HG02840 (cell line): ENCODE results near the gene CIAO3.
"Not testable (repeated sequence)": the region's sequence is repeated elsewhere in the genome, so short reads cannot be mapped to it uniquely, and the experiment has no call there.

Experiments
- ATAC-seq: cut with Tn5 transposase; IDR thresholded peaks from one replicate; pipeline ENCODE4 v1.9.1; 2021; ENCODE audit warnings: mild to moderate bottlenecking, moderate library complexity, moderate number of reproducible peaks; ENCODE audit not compliant: unreplicated experiment, low FRiP score

CIAO3 gene

DNA sequence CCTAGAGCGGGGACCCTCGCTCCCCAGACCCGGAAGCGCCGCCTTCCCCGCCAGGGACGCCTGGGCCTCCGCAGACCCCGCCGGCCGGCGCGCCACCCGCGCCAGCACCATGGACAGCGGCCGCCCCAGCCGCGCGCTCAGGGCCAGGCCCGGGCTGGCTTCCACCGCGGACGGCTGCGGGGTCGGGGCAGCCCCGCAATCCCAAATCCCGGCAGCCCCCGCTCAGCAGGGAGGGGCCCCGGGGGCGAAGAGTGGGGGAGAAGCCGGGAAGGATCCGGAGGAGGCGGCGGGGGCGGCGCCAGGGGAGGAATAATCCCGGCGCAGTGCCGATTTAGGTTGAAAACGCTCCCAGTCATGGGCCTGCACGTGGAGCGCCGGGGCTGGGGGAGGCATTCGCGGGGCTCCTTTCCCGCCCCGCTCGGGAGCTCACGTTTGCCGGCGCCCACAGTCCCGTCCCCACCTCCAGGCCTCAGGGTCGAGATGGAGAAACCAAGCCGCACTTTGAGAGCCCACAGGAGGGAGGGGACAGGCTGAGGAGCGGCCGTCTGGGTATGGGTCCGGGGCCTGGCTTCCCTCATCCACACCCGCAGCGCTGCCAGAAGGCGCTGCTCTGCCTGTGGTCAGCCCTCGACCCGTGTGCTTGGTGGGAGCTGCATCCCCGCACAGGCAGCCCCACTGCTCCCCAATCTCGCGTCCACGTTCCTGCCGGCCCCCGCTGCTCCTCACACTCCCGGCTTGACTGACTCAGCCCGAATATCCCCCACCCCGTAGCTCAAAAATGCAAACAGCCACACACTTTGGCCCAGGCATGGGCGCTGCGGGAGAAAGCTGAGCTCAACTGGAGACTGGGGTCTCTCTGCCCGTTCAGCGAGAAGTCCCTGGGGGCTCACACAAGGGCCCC is 39.9 kb downstream of the CIAO3 start:
- no peak for ATAC-seq

DNA sequence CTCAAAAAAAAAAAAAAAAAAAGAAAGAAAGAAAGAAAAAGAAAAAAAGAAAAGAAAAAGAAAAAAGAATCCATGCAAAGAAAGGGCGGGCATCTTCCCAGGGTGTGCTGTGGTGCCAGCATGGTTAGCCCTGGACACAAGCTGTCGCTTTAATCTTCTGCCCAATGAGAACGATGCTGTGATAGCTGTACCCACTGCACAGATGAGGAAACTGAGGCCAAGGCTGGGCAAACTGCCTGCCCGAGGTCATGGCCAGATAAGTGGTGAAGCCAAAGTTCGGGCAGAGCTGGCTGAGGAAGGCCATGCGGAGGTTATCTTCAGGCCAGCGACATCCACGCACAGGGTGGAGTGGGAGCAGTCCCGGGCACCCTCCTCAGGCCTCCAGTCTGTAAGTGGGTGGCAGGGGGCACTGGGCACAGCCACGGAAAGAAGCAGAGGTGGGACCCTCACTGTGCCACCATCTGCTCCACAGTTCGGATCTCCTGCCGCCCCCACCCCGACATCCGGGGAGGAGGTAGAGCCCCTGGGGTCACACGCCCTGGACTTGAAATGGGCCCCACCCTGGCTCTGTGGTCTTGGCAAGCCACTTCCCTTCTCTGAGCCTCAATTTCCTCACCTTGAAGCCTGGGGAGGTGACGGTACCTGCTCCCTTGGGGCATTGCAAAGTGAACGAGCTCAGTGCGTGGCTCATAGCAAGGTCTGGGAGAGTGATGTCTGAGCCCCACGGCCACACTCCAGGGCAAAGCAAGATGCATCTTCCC is 41.7 kb downstream of the CIAO3 start:
- ATAC-seq = no peak

DNA sequence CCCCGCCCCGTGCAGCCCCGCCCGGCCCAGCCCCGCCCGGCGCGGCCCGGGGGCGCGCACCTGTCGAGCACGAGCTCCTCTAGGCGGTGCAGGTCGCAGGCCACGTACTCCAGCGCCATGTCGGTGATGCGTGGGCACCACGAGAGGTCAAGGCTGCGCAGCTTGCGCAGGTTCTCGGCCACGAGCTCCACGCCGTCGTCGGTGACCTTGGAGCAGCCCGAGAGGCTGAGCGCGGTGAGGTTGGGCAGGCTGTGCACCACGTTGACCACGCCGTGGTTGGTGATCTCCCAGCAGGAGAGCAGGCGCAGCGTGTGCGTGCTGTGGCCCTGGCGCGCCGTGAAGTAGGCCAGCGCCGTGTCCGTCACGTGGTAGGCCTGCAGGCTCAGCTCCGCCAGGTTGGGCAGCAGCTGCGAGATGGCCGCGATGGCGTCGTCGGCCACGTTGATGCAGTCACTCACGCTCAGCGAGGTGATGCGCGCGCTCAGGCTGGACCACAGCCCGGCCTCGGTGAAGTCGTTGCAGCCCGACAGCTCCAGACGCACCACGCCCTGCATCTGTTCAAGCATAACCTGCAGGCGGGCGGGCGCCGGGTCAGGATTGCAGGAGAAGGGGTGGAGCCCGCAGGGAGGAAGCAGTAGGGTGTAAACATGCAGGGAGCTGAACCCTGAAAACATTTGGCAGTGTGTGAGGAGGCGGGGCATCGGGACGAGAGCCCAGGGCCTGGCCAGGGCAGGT is 45.3 kb downstream of the CIAO3 start:
- no peak for ATAC-seq

DNA sequence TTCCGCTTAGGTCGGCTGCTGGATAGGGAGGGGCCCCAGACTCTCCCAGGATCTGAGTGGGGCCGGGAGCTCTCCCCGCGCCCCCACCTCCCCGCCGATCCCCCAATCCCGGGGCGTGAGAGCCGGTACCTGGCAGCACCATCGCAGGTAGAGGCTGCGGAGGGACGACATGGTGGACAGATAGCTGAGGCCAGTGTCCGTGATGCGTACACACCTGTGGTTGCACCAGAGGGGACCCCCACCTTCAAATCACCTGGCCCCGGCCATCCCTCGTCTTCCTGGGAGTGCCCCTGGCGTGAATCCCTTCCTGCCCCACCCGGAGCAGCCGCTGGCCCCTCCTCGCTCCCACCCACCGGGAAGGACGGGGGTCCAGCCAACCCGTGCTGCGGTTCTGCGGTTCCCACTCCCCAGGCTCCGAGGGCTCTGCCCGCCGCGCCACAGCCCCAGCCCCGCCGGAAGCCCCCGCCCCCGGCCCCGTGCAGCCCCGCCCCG is 45.9 kb downstream of the CIAO3 start:
- no peak for ATAC-seq

DNA sequence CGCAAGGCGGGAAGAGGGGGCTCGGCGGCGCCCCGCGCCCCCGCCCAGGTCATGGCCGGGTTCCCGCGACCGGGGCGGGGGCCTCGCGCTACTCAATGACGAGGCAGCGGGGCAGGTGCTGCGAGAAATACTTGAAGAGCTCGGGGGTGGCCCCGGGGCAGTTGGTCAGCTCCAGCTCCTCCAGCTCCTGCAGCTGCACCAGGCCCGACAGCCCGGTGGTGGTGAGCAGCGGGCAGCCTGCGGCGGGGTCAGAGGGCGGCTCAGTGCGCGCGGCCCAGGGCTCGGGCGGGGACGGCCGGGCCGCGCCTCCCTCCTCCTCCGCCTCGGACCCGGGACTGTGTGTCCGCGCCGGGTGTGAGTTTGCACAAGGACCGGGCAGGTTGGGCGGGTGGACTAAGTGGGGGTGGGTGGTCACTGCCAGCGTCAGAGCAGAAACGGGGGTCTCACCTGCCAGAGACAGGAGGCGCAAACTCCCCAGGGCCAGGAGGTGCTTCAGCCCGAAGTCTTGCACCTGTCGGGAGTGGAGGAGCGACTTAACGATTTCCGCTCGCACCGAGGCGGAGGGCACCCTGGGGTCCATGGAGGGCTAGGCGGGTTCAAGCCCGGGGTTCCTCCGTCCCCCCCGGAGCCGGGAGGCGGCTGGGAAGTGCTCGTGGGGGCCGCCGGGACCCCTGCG is 46.5 kb downstream of the CIAO3 start:
- ATAC-seq = no peak

DNA sequence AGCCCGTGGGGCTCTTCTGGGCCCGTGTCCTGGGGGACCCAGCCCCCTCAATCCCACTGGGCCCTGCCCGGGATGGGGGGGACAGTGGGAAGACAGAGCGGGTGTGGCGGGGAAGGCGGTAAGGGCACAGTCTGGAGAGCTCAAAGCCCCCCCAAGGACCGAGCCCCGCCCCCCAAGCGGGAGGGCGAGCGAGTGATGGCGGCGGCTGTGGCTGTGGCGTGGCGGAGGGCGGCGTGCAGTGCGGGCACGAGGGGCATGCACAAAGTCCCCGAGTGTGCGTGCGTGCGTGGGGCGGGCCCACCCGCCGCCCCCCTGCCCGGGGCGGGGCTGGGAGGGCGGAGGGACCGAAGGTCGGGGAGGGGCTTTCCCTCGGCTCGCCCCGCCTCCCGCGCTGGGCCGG is 47.0 kb downstream of the CIAO3 start:
- no peak for ATAC-seq

DNA sequence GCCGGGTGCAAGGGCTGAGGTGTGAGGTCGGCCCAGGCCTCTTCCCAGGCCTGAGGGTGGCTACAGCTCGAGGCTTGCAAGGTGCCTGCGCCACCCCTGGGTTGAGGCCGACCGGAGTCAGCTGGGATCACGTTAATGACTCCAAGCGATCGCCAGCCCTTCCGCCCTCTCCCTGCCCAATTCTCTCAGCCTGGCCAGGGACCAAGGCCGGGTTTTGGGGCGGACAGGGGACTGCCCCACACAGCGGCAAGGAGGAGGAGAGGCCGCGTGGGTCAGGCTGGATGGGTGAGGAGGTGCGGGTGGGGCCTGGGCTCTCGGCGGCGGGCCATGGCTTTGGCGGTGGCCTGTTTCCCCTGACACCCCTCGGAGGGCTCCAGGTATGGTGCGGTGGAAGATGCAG is 47.4 kb downstream of the CIAO3 start:
- ATAC-seq = no peak

DNA sequence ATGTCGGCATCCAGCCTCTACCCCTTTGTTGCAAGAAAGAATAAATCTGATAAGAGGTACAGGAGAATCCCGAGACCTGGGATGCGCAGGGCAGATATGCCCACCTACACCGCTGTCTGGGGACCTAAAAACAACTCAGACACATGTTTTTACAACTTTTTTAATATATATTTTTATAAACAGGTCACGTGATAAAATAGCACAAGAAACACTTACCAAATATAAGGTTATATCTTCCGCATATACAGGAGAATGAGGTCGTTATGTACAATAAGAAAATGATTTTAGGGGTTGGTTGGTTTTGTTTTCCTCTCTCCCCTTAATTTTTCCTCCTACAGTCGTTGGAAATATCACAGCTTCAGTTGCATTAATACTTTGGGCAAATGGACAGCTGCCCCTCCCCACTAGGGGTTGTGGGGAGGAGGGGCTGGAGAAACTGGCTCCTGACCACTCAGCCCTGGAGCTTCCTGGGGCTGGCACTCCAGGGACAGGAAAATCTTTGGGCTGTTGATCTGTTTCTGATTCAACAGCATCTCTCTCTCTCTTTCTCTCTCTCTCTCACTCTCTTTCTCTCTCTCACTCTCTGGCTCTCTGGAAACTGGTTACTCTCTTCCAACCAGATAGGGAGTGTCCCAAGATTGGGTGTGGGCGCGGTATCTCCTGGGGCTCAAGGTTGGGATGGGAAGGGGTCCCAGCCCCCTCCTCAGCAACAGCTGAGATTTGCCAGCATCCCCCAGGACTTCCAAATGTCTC is 48.3 kb downstream of the CIAO3 start:
- no peak for ATAC-seq

DNA sequence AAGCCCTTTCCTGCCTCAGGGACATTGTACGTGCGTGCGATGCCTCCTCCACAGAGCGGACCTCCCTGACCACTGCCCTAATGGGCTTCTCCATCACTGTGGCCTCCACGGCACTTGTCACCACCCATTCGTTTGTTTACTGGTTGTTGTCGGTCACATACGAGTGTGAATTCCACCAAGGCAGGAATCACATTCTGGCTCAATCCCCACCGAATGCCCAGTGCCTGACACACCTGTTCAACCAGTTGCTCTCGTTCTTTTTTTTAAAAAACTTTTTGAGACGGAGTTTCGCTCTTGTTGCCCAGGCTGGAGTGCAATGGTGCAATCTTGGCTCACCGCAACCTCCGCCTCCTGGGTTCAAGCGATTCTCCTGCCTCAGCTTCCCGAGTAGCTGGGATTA is 49.6 kb downstream of the CIAO3 start:
- not testable (repeated sequence) for ATAC-seq

DNA sequence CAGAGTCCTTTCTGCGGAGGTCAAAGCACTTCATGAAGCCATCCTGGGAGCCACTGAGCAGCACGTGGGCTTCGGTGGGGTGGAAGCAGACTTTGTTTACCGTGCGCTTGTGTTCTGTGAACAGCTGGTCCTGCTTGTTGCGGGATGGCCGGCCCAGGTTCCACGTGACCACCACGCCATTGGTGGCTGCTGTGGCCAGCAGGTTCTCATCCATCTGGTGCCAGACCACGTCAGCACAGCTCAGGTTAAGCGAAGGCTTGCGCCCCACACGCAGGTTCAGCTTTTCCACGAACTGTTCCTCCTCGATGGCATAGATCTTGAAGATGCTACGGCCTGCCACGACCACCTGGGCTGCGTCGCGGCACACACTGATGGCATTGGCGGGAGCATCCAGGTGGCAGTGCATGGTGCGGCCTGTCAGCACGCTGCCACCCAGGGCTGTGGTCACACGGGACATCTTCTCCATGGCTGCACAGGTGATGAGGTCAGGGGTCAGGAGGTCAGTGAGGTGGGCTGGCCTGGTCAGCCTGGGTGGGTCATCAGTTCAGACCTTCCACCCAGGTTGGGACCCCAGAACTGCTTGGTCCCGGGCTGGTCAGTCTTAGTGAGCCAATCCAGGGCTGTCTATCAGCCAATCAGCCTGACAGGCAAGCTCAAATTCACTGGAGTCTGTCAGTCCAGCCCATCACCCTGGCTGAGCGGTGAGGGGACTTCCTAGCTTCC is 51.5 kb downstream of the CIAO3 start:
- no peak for ATAC-seq

DNA sequence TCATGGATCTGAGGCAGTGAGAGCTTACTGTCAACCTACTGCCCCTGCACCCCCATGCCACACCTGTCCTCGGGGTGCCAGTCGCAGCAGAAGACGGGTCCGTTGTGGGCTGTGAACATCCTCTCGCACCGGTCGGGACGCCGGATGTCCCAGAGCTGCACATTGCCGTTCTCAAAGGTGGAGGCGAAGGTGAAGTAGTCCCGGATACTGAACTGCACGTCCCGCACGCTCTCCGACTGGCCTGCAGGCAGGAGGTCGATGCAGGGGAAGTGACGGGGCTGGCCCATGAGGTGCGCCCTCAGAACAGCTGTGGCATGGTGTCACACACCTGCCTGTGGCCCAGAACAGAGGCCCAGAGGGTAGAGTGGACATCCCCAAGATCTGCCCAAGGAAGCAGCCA is 53.3 kb downstream of the CIAO3 start:
- ATAC-seq = no peak

DNA sequence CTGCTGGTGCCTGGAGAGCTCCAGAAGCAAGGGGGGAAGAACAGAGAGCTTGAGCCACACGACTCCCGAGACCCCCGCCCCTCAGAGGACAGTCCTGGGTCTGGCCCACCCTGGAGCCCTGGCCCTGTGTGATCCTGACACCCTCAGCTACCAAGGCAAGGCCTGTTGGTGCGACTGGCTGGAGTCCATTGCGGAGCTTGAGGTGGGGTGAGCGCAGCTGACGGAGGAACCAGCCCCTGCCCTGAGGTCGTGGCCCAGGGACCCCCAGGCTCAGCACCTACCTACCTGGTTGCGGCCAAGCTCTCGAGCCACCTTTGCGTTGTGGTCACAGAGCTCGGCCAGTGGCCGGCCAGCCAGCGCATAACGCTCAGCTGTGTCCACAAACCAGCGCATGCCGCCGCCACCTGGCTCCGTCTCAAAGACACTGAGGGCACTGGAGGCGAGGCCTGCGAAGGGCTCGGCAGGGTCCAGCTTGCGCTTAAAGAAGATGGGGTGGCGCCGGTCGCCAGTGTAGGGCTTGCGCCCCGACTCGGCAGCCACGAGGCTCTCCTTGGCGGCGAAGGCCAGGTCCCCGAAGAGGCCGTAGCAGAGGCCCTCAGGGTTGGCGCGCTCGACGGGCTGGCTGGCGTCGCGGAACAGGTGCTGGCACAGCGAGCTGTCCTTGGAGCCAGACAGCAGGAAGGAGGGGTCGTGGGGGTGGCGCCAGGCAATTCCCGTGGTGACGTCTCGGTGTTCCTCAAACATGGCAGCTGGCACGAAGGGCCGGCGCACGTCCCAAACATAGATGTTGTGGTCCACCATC is 54.1 kb downstream of the CIAO3 start:
- ATAC-seq = no peak

DNA sequence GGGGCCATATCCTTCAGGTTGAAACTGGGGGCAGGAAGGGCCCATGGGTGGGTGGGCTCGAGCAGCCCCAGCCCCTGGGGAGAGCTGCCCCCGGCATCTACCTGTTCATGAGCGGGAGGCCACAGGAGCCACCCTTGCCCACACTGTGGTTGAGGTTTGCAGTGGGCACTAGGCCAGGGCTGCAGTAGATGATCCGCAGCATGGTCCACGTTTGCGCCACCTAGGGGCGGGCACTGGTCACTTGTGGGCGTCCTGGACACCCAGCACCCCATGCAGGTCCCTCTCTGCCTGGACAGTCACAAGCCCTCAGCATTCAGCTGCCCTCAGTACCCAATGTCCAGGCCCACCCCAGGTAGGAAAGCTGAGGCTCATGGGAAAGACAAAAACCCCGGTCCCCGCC is 54.8 kb downstream of the CIAO3 start:
- no peak for ATAC-seq

DNA sequence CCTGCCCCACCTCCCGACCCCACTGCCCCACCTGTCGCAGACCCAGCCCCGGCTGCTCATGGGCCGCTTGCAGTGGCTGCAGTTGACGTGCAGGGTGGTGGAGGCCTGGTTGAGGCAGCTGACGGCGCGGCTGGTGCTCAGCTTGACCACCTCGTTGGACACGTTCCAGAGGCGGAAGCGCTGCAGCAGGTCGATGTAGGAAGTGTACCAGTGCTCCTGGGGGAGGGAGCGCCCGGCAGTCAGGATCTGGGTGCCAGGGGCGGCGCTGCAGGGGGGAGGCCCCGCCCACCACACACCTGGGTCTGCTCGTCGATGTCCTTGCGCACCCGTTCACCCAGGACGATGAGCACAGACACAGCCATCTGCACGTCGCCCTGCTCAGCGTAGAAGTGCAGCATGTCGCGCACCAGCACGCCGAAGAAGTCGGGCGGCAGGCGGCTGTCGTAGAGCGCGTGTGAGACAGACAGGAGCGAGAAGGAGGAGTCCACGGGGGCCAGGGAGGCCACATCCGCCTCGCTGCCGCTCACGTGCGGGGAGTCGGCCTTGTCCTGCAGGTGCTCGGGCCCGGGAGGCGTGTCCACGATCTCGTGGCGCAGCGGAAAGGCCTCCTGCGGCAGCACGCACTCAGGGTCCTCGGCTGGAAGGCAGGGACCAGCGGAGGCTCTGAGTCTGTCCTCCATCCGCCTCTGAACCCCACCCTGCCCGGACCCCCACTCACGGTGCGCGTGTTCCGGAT is 55.7 kb downstream of the CIAO3 start:
- ATAC-seq = no peak

DNA sequence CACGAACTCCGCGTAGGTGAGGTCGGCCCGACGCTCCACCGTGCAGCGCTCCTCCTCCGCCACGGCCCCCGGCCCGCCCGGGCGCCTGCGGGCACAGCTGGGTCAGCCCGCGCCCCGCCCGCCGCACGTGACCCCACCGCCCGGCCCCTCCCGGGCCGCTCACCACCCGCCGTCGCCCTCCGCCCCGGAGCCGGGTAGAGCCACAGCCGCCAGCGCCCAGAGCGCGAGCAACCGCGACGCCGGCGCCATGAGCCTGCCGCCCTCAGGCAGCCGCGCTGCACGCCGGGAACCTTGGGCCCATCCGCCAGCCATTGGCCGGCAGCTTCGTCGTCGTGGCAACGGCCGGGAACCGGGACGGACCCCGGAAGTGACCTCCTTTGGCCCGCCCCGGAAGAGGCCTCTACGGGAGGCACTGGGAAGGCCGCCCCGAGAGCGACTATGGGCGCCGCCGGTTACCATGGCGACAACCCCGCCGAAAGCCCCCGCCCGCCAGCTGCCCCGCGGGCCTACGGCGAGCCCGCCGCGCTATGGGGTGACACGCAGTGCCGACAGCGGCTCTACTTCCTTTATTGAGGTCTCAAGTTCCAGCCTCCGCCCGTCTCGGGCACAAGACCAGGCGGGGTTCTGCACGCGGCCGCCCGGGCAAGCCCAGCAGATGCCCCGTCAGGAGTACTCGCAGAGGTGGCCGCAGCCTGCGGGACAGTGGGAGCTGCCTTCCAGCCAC is 56.6 kb downstream of the CIAO3 start, which contains the start of gene JMJD8:
Gene JMJD8 (minus strand): TSS at position 264 of the 724 bp plus-strand sequence. CDS start 15 bp downstream, at position 249.
- peak; percentile 49 for ATAC-seq

DNA sequence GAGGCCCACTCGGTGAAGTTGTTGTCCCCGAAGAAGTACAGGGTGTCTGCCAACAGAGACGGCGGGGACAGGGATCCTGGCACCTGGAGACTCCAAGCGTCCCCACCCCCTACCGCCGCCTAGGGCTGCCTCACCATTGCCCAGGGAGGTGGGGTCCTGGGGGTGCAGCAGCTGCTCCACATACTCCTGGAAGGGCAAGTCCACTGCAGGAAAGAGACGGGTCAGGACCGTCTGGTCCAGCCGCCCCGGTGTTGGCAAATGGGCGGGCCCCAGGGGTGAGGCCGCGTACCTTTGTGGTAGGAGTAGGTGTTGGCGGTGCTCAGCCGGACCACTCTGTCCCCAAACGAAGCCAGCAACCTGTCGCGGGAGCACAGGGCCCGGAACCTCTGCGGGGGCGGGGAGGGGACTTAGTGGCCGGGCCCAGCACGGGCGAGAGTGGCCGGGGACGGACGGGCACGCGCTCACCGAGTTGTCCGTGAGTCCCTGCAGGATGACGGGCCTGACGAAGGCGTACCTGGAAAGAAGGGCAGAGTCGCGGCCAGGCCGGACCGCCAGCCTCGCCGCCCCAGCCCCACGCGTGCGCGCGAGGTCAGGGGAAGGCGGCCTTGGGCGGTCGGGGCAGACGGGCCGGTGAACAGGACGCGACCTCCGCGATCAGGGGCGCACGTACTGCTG is 57.3 kb downstream of the CIAO3 start:
- peak; percentile 6 for ATAC-seq
